ENCODE measurements around the gene FRS2. TPM values are rescaled to one million over a fixed set of nuclear protein-coding genes. Genes with fewer than 3 reads are reported as not detected.

FRS2 gene
- total RNA-seq, 1 donor from 2014 or later: 31.0 TPM

GRCh38 chr12:69579029-69579428 lies 108.8 kb downstream of the FRS2 start:
- DNase-seq: no peak
- Histone ChIP-seq H3K4me3 (no peak overlapping the region), H3K9me3 (no peaks in the 10 kb centered on the region), H3K4me1 (no peaks in the 10 kb centered on the region), H3K36me3 (peaks cover 23% of the 10 kb centered on the region), H3K27ac (no peak overlapping the region), H3K27me3 (no peaks in the 10 kb centered on the region)
- ATAC-seq: no peak
- intact Hi-C loops (cut with DNase I): no loop called here
- no peak for TF ChIP-seq CTCF (IDR thresholded peaks at IDR 0.05)

DNA sequence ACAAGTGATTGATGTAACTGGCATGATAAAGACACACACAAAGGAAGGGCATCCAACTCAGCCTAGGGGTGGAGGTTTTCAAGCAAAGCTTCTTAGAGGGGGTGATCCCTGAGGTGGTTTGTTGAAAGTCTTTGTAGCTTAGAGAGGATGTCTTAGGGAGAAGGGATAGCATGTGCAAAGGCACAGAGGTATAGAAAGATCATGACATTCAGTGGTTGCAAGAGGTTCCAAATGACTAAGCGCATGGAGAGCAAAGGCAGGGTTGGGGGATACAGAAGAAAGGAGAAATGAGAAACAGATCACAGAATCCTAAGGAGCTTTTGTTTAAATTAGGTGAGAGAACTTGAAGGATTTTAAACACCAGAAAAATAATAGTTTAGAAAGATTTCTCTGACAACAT lies 109.9 kb downstream of the FRS2 start:
- no peaks in the 10 kb centered on the region for H3K9me3 ChIP-seq
- H3K4me1 ChIP-seq: no peaks in the 10 kb centered on the region
- H3K27ac ChIP-seq: no peak overlapping the region
- intact Hi-C loops (cut with DNase I): no loop called here
- peaks cover 12% of the 10 kb centered on the region for H3K36me3 ChIP-seq
- DNase-seq (no peak), ATAC-seq (no peak)
- H3K27me3 ChIP-seq: no peaks in the 10 kb centered on the region
- TF ChIP-seq CTCF (IDR thresholded peaks at IDR 0.05): no peak
- no peak overlapping the region for H3K4me3 ChIP-seq

- Histone ChIP-seq H3K36me3 (peaks cover 17% of the 10 kb centered on the region), H3K27me3 (no peaks in the 10 kb centered on the region), H3K4me1 (peaks cover 9% of the 10 kb centered on the region), H3K4me3 (no peak overlapping the region), H3K27ac (no peak overlapping the region), H3K9me3 (no peaks in the 10 kb centered on the region)
- intact Hi-C loops (cut with DNase I): no loop called here
- ATAC-seq: no peak
- TF ChIP-seq CTCF (IDR thresholded peaks at IDR 0.05): no peak
- DNase-seq: no peak
These were observed 113.0 kb downstream of the FRS2 start for GRCh38 chr12:69583203-69583602.

DNA sequence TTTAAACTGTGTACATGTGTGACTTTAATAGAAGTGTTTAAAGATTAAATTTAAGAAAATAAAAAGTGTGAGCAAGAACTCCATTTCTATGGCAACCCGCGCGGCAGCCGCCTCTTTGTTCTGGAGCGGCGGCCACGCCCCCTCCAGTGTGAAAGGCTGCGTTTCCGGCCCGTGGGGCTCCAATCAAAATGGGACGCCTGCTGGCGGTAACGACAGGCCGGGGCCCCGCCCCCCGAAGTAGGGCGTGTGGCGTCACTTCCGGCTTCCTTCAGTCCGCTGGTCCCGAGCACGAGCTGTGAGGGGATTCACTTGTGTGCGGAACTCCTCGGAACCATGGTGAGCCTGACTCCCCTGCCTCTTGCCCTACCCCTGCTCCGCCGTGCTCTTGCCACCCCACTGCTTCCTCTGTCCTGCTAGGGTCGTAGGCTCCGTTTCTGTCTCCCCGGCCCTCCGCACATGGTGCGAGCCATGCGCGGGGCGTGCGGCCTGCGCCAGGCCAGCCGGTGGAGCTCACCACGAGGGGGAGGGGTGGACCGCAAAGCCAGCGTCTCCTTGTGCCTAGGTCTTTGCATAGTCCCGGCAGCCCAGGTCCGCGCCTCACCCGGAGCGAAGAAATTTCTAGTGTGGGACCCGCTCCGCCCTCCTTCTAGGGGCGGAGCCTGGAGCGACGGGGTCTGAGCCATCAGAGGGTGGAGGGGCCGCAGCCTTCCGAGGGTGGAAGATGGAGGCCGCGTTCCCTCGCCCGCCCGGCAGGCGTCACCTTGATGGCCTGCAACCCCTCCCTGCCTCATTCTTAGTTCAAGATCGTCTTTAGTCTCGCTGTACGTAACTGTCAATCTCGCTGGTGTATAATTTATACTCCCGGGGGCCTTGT lies 115.2 kb downstream of the FRS2 start, which contains the start of gene CCT2:
Gene CCT2, plus strand, starts transcription at position 271 of the 874 bp plus-strand sequence. Its CDS starts 63 bp downstream, at position 334.
- H3K4me3 ChIP-seq: peak within 1 kb of the TSS; percentile 80
- peak; percentile 24 for TF ChIP-seq CTCF (IDR thresholded peaks at IDR 0.05)
- intact Hi-C loops (cut with DNase I): no loop called here
- no peaks in the 10 kb centered on the region for H3K27me3 ChIP-seq
- peaks cover 9% of the 10 kb centered on the region for H3K4me1 ChIP-seq
- DNase-seq (peak; percentile 98), ATAC-seq (peak; percentile 100)
- peak within 1 kb of the TSS; percentile 86 for H3K27ac ChIP-seq
- no peaks in the 10 kb centered on the region for H3K9me3 ChIP-seq
- peaks cover 39% of the 10 kb centered on the region for H3K36me3 ChIP-seq

DNA sequence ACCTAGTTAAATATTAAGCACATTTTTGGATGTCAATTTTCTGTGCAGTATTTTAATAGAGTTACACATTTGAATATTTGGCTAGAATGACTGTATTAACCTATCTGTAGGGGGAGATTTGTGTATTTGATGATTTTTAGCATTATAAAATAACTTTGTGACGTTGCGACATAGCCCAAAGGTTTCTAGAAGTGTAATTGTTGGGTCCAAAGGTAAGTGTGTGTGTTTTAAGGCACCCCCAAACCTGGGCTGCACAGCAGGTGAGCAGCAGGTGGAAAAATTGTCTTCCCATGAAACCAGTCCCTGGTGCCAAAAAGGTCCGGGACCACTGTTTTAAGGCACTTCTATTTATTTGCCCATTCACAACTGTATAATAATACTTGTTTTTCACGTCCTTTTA lies 118.3 kb downstream of the FRS2 start:
- H3K27ac ChIP-seq: no peak overlapping the region
- H3K9me3 ChIP-seq: no peaks in the 10 kb centered on the region
- no peak for DNase-seq
- intact Hi-C loops (cut with DNase I): no loop called here
- H3K4me3 ChIP-seq: no peak overlapping the region
- H3K36me3 ChIP-seq: peaks cover 70% of the 10 kb centered on the region
- no peaks in the 10 kb centered on the region for H3K27me3 ChIP-seq
- peaks cover 9% of the 10 kb centered on the region for H3K4me1 ChIP-seq
- ATAC-seq: no peak
- TF ChIP-seq CTCF (IDR thresholded peaks at IDR 0.05): no peak
